Right ventricle myocardium inferior (tissue), 1 donor: ENCODE data around the gene QSOX1. TPM values are rescaled to one million over a fixed set of nuclear protein-coding genes. Genes with fewer than 3 reads are reported as not detected.

ENCODE experiments used
- ATAC-seq: fragments of 200-7000 bp; cut with Tn5 transposase; one replicate; pipeline ENCODE4 v1.9.1; 2020; ENCODE audit warnings: mild to moderate bottlenecking, moderate library complexity
- DNase-seq: peaks from one replicate; pipeline ENCODE4 v3.0.0; 2021; ENCODE audit errors: missing footprints
- intact Hi-C: fragments of 100-400 bp; cut with DNase I; formaldehyde crosslinking; loops from one replicate; pipeline ENCODE4 v1.11.0; 2022
- total RNA-seq: library from RNA; stranded (reverse); fragmentation: NEBNext Ultra II Directional; extraction: Animal tissue kit (Norgen Biotek cat#: 25700); gene quantifications from one replicate; pipeline ENCODE4 v1.2.1, GENCODE V29; 2021
- donor health status: DM: no; HTN: yes; CAD: no; lungs with severe emphysema.

QSOX1 gene
- total RNA-seq, 1 donor from 2014 or later, result 97.7 TPM

- no peak for DNase-seq
- intact Hi-C loops, result no loop called here
These were observed 28.1 kb downstream of the QSOX1 start for GRCh38 chr1:180182643-180183311.

GRCh38 chr1:180183426-180183825 is 28.8 kb downstream of the QSOX1 start:
- no peak for ATAC-seq
- intact Hi-C loops, result no loop called here

More at GRCh38 chr1:180182643-180183311, 28.1 kb downstream of the QSOX1 start:
- no peak for ATAC-seq

GRCh38 chr1:180184041-180184440 is 29.4 kb downstream of the QSOX1 start:
- DNase-seq (no peak), ATAC-seq (no peak)
- intact Hi-C loops, result no loop called here

More at GRCh38 chr1:180183426-180183825, 28.8 kb downstream of the QSOX1 start:
- no peak for DNase-seq

GRCh38 chr1:180185281-180185680 is 30.6 kb downstream of the QSOX1 start:
- no peak for DNase-seq
- intact Hi-C loops, result loop anchor here (5.0 kb wide), 1 partner anchor 232 kb away; no protein-coding TSS in a partner anchor
- no peak for ATAC-seq

- ATAC-seq (no peak), DNase-seq (no peak)
- intact Hi-C loops, result loop anchor here (5.0 kb wide), 1 partner anchor 231 kb away; no protein-coding TSS in a partner anchor
These were observed 31.4 kb downstream of the QSOX1 start for GRCh38 chr1:180185971-180186645.

- ATAC-seq, result no peak
- no peak for DNase-seq
- intact Hi-C loops, result loop anchor here (5.0 kb wide), 1 partner anchor 230 kb away; no protein-coding TSS in a partner anchor
These were observed 32.2 kb downstream of the QSOX1 start for GRCh38 chr1:180186831-180187230.

- intact Hi-C loops, result loop anchor here (5.0 kb wide), 1 partner anchor 230 kb away; no protein-coding TSS in a partner anchor
- no peak for ATAC-seq
- DNase-seq, result no peak
These were observed 33.0 kb downstream of the QSOX1 start for GRCh38 chr1:180187626-180188025.

GRCh38 chr1:180188091-180188506 is 33.4 kb downstream of the QSOX1 start:
- no peak for ATAC-seq
- intact Hi-C loops, result loop anchor here (5.0 kb wide), 1 partner anchor 229 kb away; no protein-coding TSS in a partner anchor
- DNase-seq, result no peak

- DNase-seq, result no peak
- no peak for ATAC-seq
- intact Hi-C loops, result loop anchor here (5.0 kb wide), 1 partner anchor 229 kb away; no protein-coding TSS in a partner anchor
These were observed 34.1 kb downstream of the QSOX1 start for GRCh38 chr1:180188684-180189175.

GRCh38 chr1:180190091-180190490 is 35.4 kb downstream of the QSOX1 start:
- intact Hi-C loops, result no loop called here
- no peak for ATAC-seq
- DNase-seq, result no peak

- intact Hi-C loops, result no loop called here
- DNase-seq (no peak), ATAC-seq (no peak)
These were observed 37.5 kb downstream of the QSOX1 start for GRCh38 chr1:180192172-180192571.

- DNase-seq (no peak), ATAC-seq (no peak)
- intact Hi-C loops, result no loop called here
These were observed 38.7 kb downstream of the QSOX1 start for GRCh38 chr1:180193141-180194047.

GRCh38 chr1:180194048-180194425 is 39.4 kb downstream of the QSOX1 start:
- no peak for ATAC-seq
- DNase-seq, result no peak
- intact Hi-C loops, result no loop called here

GRCh38 chr1:180194546-180195207 is 40.0 kb downstream of the QSOX1 start:
- intact Hi-C loops, result no loop called here
- ATAC-seq (no peak), DNase-seq (no peak)

GRCh38 chr1:180195401-180195800 is 40.7 kb downstream of the QSOX1 start:
- DNase-seq (no peak), ATAC-seq (no peak)
- intact Hi-C loops, result no loop called here

- DNase-seq (no peak), ATAC-seq (no peak)
- intact Hi-C loops, result no loop called here
These were observed 41.2 kb downstream of the QSOX1 start for GRCh38 chr1:180195916-180196315.

GRCh38 chr1:180196436-180197003 is 41.9 kb downstream of the QSOX1 start:
- ATAC-seq (no peak), DNase-seq (no peak)
- intact Hi-C loops, result no loop called here

- intact Hi-C loops, result no loop called here
- no peak for ATAC-seq
These were observed 42.6 kb downstream of the QSOX1 start for GRCh38 chr1:180197231-180197630.

More at GRCh38 chr1:180197231-180197630, 42.6 kb downstream of the QSOX1 start:
- DNase-seq, result no peak
